ENCODE measurements around the gene ZNF224.

Gene ZNF224

DNA sequence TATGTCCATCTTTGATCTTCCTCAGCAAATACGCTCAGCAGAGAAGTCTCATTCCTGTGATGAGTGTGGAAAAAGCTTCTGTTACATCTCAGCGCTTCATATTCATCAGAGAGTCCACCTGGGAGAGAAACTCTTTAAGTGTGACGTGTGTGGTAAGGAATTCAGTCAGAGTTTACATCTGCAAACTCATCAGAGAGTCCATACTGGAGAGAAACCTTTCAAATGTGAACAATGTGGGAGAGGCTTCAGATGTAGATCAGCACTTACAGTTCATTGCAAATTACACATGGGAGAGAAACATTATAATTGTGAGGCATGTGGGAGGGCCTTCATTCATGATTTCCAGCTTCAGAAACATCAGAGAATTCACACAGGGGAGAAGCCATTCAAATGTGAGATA lies 27.9 kb upstream of the ZNF224 start:
- no peak for DNase-seq (ENCODE audit: extremely low read depth, low read depth)
- TF ChIP-seq, protein P1, sequence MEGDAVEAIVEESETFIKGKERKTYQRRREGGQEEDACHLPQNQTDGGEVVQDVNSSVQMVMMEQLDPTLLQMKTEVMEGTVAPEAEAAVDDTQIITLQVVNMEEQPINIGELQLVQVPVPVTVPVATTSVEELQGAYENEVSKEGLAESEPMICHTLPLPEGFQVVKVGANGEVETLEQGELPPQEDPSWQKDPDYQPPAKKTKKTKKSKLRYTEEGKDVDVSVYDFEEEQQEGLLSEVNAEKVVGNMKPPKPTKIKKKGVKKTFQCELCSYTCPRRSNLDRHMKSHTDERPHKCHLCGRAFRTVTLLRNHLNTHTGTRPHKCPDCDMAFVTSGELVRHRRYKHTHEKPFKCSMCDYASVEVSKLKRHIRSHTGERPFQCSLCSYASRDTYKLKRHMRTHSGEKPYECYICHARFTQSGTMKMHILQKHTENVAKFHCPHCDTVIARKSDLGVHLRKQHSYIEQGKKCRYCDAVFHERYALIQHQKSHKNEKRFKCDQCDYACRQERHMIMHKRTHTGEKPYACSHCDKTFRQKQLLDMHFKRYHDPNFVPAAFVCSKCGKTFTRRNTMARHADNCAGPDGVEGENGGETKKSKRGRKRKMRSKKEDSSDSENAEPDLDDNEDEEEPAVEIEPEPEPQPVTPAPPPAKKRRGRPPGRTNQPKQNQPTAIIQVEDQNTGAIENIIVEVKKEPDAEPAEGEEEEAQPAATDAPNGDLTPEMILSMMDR (IDR thresholded peaks at IDR 0.05; ENCODE audit: low read depth, low read length): no peak

DNA sequence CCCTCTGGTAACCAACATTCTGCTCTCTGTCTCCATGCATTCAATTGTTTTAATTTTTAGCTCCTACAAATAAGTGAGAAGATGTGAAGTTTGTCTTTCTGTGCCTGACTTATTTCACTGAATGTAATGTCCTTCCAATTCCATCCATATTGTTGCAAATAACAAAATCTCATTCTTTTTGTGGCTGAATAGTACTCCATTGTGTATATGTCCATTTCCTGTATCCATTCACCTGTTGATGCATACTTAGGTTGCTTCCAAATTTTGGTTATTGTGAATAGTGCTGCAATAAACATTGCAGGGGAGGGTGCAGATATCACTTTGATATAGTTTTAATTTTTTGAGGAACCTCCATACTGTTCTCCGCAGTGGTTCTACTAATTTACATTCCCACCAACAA lies 24.7 kb upstream of the ZNF224 start:
- TF ChIP-seq, protein P1 (IDR thresholded peaks at IDR 0.05; ENCODE audit: low read depth, low read length): no peak
- no peak for DNase-seq (ENCODE audit: extremely low read depth, low read depth)

DNA sequence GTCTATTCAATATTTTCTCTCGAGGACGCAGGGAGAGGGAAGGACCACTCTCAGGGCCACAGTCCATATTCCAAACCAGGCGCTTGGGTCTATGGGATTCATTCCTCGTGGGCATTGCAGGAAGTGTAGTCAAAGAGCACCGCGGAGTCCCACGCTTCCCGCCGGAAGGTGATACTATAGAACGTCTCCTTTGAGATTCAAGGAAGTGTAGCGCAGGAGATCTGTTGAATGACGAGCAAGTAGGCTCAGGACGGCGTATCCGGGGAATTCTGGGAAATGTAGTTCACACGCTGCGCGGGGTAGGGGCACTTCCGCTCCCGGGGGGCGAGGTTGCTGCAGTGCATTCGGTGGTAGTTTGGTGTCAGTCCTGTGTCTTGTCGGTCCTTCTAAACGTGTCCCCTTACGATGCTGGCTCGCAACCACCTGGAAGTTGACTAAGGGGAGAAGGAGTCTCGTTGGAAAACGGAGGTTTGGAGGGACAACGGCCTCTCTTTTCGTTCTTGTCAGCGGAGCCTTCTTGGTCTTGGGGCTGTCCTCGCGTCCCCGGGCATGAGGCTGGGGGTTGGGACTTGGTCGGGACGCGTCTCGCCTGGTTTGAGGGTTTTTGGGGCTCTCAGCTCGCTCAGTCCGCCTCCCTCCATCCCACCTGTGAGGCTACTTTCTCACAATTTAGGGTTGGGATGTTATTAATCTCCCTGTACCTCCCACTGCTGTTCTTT lies 22.2 kb upstream of the ZNF224 start, which contains the start of gene ZNF284:
Gene ZNF284 (plus strand): TSS at position 336 of the 719 bp plus-strand sequence. CDS start 4,231 bp downstream, outside the sequence.
- peak; percentile 57 for DNase-seq (ENCODE audit: extremely low read depth, low read depth)
- TF ChIP-seq, protein P1 (IDR thresholded peaks at IDR 0.05; ENCODE audit: low read depth, low read length): no peak

DNA sequence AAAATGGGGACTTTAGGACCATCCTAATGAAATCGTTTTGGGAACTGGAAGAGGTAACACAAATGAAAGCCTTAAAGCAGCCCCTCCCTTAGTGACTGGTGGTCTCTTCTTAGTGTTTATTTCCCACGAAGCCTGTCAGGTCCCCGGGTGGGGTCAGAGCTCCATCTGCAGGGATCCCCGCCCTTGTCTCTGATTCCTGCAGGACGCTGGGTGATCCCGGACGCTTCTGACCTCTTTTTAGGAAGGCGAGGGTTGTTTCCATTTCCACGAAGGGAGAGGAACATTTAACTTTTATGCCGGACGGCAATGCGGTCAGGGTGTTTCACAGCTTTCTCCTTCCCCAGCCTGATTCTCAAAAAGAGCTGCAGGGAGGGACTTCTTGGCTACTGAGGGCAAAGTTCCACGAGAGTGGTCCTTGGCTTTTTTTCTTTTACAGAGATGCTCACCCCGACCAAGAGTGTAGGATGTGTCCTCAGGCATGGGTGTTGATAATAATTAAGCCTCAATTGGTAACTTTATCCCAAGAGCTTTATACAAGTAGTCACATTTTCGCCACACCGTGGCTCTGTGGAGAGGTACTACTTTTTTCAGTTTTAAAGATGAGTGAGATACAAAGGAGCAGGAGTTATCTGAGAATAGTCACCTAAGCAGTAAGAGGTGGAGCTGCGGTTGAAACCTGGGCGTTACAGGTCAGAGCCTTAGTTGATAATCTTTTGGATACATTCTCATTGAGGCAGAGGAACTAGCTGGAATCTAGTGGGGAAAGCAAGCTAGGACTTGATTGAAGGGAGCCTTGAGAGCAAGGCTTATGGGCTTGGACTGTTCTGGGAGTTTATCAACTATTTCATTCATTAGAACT lies 21.4 kb upstream of the ZNF224 start:
- TF ChIP-seq, protein P1 (IDR thresholded peaks at IDR 0.05; ENCODE audit: low read depth, low read length): peak; percentile 14
- no peak for DNase-seq (ENCODE audit: extremely low read depth, low read depth)

DNA sequence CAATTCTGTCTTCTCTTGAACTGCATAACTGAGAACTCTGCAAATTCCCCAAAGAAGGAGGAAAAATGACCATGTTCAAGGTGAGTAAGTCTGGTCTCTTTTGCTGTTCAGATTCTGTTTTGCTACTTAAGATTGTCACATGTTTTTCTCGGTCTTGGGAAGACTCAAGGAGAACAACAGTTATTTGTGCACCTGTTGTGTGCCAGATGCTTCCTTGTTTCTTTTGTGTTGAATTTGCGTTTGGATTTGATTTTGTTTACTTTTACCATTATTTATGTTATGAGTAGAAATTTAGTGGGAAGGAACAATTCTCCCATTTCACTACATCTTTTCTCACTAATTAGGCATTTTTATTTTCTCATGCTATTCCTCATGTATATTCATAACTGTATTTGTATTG lies 17.8 kb upstream of the ZNF224 start:
- DNase-seq (ENCODE audit: extremely low read depth, low read depth): no peak

DNA sequence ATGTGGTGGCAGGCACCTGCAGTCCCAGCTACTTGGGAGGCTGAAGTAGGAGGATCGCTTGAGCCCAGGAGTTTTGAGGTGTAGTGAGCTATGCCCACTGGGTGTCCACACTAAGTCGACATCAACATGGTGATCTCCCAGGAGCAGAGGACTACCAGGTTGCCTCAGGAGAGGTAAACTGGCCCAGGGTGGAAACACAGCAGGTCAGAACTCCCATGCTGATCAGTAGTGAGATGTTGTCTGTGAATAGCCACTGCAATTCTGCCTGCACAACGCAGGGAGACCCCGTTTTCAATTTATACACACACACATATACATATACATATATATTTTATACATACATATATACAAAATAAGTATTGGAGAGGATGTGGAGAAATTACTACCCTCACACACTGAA lies 2.1 kb upstream of the ZNF224 start:
- TF ChIP-seq, protein P1 (IDR thresholded peaks at IDR 0.05; ENCODE audit: low read depth, low read length): no peak
- no peak for DNase-seq (ENCODE audit: extremely low read depth, low read depth)

More for the DNA sequence above, 17.8 kb upstream of the ZNF224 start:
- TF ChIP-seq, protein P1 (IDR thresholded peaks at IDR 0.05; ENCODE audit: low read depth, low read length): no peak

DNA sequence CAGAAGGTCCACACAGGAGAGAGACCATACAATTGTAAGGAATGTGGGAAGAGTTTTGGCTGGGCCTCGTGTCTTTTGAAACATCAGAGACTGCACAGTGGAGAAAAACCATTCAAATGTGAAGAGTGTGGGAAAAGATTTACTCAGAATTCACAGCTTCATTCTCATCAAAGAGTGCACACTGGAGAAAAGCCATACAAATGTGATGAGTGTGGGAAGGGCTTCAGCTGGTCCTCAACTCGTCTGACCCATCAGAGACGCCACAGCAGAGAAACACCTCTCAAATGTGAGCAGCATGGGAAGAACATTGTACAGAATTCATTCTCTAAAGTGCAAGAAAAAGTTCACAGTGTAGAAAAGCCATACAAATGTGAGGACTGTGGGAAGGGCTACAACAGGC lies 13.6 kb downstream of the ZNF224 start:
- no peak for DNase-seq (ENCODE audit: extremely low read depth, low read depth)
- TF ChIP-seq, protein P1 (IDR thresholded peaks at IDR 0.05; ENCODE audit: low read depth, low read length): no peak

Data from AG09319 (cell line).